ENCODE results near the gene CDH22. TPM values are rescaled to one million over a fixed set of nuclear protein-coding genes. Genes with fewer than 3 reads are reported as not detected.

CDH22 gene
- total RNA-seq, 1 donor from 2014 or later, result 0.09 TPM

DNA sequence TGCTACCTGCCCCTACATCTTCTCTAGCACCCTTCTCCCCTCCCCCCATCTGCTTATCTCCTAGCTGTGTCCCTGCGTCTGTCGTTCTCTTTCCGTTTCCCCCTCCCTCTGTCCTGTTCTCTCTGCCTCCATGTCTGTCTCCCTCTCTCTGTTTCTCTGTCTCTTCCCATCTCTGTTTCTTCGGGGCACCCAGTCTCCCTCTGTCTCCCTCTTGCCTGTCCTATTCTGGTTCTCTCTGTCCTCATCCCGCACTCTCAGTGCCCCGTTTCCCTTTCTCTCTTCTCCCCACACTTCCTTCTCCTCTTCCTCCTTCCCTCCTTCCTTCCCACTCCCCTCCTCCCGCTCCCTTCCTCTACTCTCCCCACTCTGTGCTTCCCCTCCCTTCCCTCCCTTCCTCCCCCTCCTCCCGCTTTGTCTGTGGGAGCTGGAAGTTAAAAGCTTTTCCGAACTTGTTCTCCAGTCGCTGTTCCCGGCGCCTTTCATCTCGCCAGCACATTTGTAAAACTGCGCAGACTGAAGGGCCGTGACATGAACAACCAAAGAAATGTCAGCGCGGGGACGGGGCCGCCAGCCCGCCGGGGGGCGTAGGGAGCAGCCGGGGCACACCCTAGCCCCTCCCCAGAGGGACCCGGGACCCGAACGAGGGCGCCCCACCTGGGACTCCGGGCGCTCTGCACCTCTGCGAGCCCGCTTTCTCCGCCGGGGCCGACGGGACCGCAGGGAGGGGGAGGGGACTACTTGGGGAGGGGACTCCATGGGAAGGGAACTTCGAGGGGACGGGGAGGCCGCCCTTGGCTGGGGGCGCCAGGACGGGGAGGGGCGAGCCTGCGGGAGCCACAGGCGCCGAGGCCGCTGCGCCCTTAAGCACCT, 4.0 kb upstream of the CDH22 start:
- peak; percentile 60 for DNase-seq (ENCODE audit: low read depth, low spot score)
- Mint-ChIP-seq H3K9me3 (no peaks in the 10 kb centered on the region), H3K27me3 (ENCODE audit: low read depth) (peaks cover 88% of the 10 kb centered on the region), H3K36me3 (ENCODE audit: low read depth) (no peaks in the 10 kb centered on the region), H3K27ac (ENCODE audit: unreplicated experiment) (no peak overlapping the region), H3K4me1 (peaks cover 14% of the 10 kb centered on the region), H3K4me3 (peak overlapping the region; percentile 58)
- TF ChIP-seq, protein P1, sequence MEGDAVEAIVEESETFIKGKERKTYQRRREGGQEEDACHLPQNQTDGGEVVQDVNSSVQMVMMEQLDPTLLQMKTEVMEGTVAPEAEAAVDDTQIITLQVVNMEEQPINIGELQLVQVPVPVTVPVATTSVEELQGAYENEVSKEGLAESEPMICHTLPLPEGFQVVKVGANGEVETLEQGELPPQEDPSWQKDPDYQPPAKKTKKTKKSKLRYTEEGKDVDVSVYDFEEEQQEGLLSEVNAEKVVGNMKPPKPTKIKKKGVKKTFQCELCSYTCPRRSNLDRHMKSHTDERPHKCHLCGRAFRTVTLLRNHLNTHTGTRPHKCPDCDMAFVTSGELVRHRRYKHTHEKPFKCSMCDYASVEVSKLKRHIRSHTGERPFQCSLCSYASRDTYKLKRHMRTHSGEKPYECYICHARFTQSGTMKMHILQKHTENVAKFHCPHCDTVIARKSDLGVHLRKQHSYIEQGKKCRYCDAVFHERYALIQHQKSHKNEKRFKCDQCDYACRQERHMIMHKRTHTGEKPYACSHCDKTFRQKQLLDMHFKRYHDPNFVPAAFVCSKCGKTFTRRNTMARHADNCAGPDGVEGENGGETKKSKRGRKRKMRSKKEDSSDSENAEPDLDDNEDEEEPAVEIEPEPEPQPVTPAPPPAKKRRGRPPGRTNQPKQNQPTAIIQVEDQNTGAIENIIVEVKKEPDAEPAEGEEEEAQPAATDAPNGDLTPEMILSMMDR (conservative IDR thresholded peaks at IDR 0.05), result peak; percentile 40

- Mint-ChIP-seq H3K27ac (ENCODE audit: unreplicated experiment) (no peak overlapping the region), H3K4me3 (peak overlapping the region; percentile 58), H3K36me3 (ENCODE audit: low read depth) (no peaks in the 10 kb centered on the region), H3K9me3 (no peaks in the 10 kb centered on the region), H3K27me3 (ENCODE audit: low read depth) (peaks cover 88% of the 10 kb centered on the region), H3K4me1 (peaks cover 14% of the 10 kb centered on the region)
- no peak for DNase-seq (ENCODE audit: low read depth, low spot score)
- TF ChIP-seq, protein P1 (conservative IDR thresholded peaks at IDR 0.05), result no peak
These were observed 3.4 kb upstream of the CDH22 start for GRCh38 chr20:46311719-46312074.

DNA sequence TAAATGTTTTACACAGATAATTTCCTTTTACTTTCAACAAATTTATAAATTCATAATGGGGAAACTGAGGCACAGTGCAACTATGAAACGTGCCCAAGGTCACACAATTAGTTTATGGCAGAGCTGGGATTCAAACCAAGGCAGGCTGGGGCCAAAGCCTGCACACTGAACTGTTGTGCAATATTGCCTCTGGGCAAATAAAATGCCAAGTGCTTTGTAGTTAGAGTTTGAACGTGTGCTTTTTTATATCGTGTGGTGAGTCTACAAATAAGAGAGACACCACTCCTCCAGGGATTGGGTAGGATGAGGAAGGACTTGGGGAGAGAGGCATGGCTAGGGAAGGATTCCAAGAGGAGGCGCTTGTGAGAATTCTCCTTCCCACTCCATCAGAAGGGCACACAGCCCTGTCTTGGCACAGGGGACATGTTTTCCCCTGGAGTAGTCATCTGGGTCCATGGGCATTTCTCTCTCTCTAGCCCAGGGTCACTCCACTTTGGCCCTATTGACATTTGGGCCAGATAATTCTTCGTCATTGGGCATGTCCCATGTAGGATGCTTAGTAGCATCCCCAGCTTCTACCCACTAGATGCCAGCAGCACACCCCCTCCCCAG, 2.8 kb upstream of the CDH22 start:
- DNase-seq (ENCODE audit: low read depth, low spot score), result no peak
- H3K27ac Mint-ChIP-seq (ENCODE audit: unreplicated experiment), result no peak overlapping the region
- H3K27me3 Mint-ChIP-seq (ENCODE audit: low read depth), result peaks cover 89% of the 10 kb centered on the region
- H3K4me1 Mint-ChIP-seq, result peaks cover 14% of the 10 kb centered on the region
- H3K9me3 Mint-ChIP-seq, result no peaks in the 10 kb centered on the region
- TF ChIP-seq, protein P1 (conservative IDR thresholded peaks at IDR 0.05), result no peak
- no peaks in the 10 kb centered on the region for H3K36me3 Mint-ChIP-seq (ENCODE audit: low read depth)
- H3K4me3 Mint-ChIP-seq, result no peak overlapping the region

GRCh38 chr20:46309945-46310344, 1.6 kb upstream of the CDH22 start:
- TF ChIP-seq, protein P1 (conservative IDR thresholded peaks at IDR 0.05), result no peak
- H3K27ac Mint-ChIP-seq (ENCODE audit: unreplicated experiment), result no peak overlapping the region
- H3K27me3 Mint-ChIP-seq (ENCODE audit: low read depth), result peaks cover 91% of the 10 kb centered on the region
- no peaks in the 10 kb centered on the region for H3K36me3 Mint-ChIP-seq (ENCODE audit: low read depth)
- H3K9me3 Mint-ChIP-seq, result no peaks in the 10 kb centered on the region
- H3K4me1 Mint-ChIP-seq, result peaks cover 14% of the 10 kb centered on the region
- H3K4me3 Mint-ChIP-seq, result peak overlapping the region; percentile 56
- DNase-seq (ENCODE audit: low read depth, low spot score), result no peak

- Mint-ChIP-seq H3K27me3 (ENCODE audit: low read depth) (peaks cover 90% of the 10 kb centered on the region), H3K27ac (ENCODE audit: unreplicated experiment) (no peak overlapping the region), H3K36me3 (ENCODE audit: low read depth) (no peaks in the 10 kb centered on the region), H3K4me1 (peaks cover 14% of the 10 kb centered on the region), H3K9me3 (no peaks in the 10 kb centered on the region), H3K4me3 (no peak overlapping the region)
- TF ChIP-seq, protein P1 (conservative IDR thresholded peaks at IDR 0.05), result no peak
- DNase-seq (ENCODE audit: low read depth, low spot score), result no peak
These were observed 370 bp downstream of the CDH22 start for GRCh38 chr20:46307999-46308257.

All from neural crest cell (in vitro differentiated cells).